ENCODE measurements around the gene ASB13.
"Not testable (repeated sequence)": the region's sequence is repeated elsewhere in the genome, so short reads cannot be mapped to it uniquely, and the experiment has no call there.

The ASB13 gene

GRCh38 chr10:5604961-5605360 is 61.4 kb downstream of the ASB13 start:
- no peak for DNase-seq (ENCODE audit: low spot score)

- no peak for DNase-seq (ENCODE audit: low spot score)
These were observed 62.0 kb downstream of the ASB13 start for GRCh38 chr10:5604236-5604925.

GRCh38 chr10:5603848-5604170 is 62.6 kb downstream of the ASB13 start:
- DNase-seq (ENCODE audit: low spot score), result no peak

- DNase-seq (ENCODE audit: low spot score), result no peak
These were observed 63.1 kb downstream of the ASB13 start for GRCh38 chr10:5603091-5603847.

GRCh38 chr10:5601826-5602495 is 64.4 kb downstream of the ASB13 start:
- DNase-seq (ENCODE audit: low spot score), result no peak

GRCh38 chr10:5600908-5601307 is 65.5 kb downstream of the ASB13 start:
- DNase-seq (ENCODE audit: low spot score), result no peak

GRCh38 chr10:5599613-5600520 is 66.5 kb downstream of the ASB13 start:
- DNase-seq (ENCODE audit: low spot score), result no peak

GRCh38 chr10:5598085-5598690 is 68.2 kb downstream of the ASB13 start:
- DNase-seq (ENCODE audit: low spot score), result no peak

GRCh38 chr10:5596611-5597341 is 69.6 kb downstream of the ASB13 start:
- no peak for DNase-seq (ENCODE audit: low spot score)

- no peak for DNase-seq (ENCODE audit: low spot score)
These were observed 70.4 kb downstream of the ASB13 start for GRCh38 chr10:5595994-5596471.

- no peak for DNase-seq (ENCODE audit: low spot score)
These were observed 70.8 kb downstream of the ASB13 start for GRCh38 chr10:5595591-5595990.

GRCh38 chr10:5595095-5595494 is 71.3 kb downstream of the ASB13 start:
- no peak for DNase-seq (ENCODE audit: low spot score)

GRCh38 chr10:5594271-5595049 is 71.9 kb downstream of the ASB13 start:
- DNase-seq (ENCODE audit: low spot score), result no peak

GRCh38 chr10:5593347-5593746 is 73.0 kb downstream of the ASB13 start:
- DNase-seq (ENCODE audit: low spot score), result not testable (repeated sequence)

- no peak for DNase-seq (ENCODE audit: low spot score)
These were observed 74.3 kb downstream of the ASB13 start for GRCh38 chr10:5592070-5592469.

- no peak for DNase-seq (ENCODE audit: low spot score)
These were observed 75.0 kb downstream of the ASB13 start for GRCh38 chr10:5591336-5591824.

GRCh38 chr10:5590816-5591215 is 75.6 kb downstream of the ASB13 start:
- no peak for DNase-seq (ENCODE audit: low spot score)

- no peak for DNase-seq (ENCODE audit: low spot score)
These were observed 76.5 kb downstream of the ASB13 start for GRCh38 chr10:5589661-5590511.
